HCT116 (cell line): Measurements from ENCODE around the gene CSTA. TPM values are rescaled to one million over a fixed set of nuclear protein-coding genes. Genes with fewer than 3 reads are reported as not detected.

ENCODE experiments used
- ATAC-seq: fragments of 200-7000 bp; cut with Tn5 transposase; 2 replicates; pipeline ENCODE4 v1.9.1; 2020; ENCODE audit warnings: mild to moderate bottlenecking, moderate library complexity
- BruUV-seq: library from RNA; stranded (reverse); fragments of 400-500 nt; replicated peaks from 2 replicates; lab custom pipeline; 2021; lab: Mats Ljungman, UMichigan
- CTCF ChIA-PET: fragments of 300-600 bp; sonication (Branson Sonifier 250); formaldehyde crosslinking; loops from one replicate; lab custom pipeline; 2021; ENCODE audit warnings: antibody characterized with exemption; lab: Charles Lee
- POLR2A ChIA-PET: fragments of 300-600, 350-600 bp; sonication (Branson Sonifier 250); formaldehyde crosslinking; loops from one replicate; lab custom pipeline; 2021; ENCODE audit warnings: antibody characterized with exemption; lab: Charles Lee
- RAD21 ChIA-PET, 2 experiments: fragments of 300-600 bp; sonication (Branson Sonifier 250); formaldehyde crosslinking; loops; one replicate each; lab custom pipeline; 2023; ENCODE audit warnings: low total read pairs in 2 of 2; ENCODE audit not compliant: uncharacterized antibody in 2 of 2, unreplicated experiment in 2 of 2, low non-redundant PET in 1 of 2; lab: Charles Lee
- DNase-seq: peaks from one replicate; pipeline ENCODE4 v3.0.0-alpha.2; 2010; ENCODE audit warnings: low read depth, low spot score
- H2AFZ ChIP-seq: fragments of 200-600 bp; shearing (Covaris generic), sonication (generic); 2 replicates; pipeline ENCODE4 v1.6.1; 2017; ENCODE audit warnings: low read depth, mixed run types, mixed read lengths, antibody characterized with exemption, low read length; ENCODE audit not compliant: poor library complexity, severe bottlenecking
- H3K27ac ChIP-seq: 2 replicates; pipeline ENCODE4 v1.5.1; 2012; ENCODE audit warnings: low read depth, low read length
- H3K27me3 ChIP-seq: fragments of 200-600 bp; sonication (generic); 2 replicates; pipeline ENCODE4 v1.6.1; 2016; ENCODE audit warnings: mixed run types, low read length, mixed read lengths; ENCODE audit not compliant: insufficient read depth
- H3K36me3 ChIP-seq, 2 experiments: fragments of 200-500 bp in 1 of 2; fragments of 200-600 bp in 1 of 2; sonication (Bioruptor generic) in 1 of 2; sonication (generic) in 1 of 2; 2 replicates each; pipeline versions ENCODE4 v1.5.1 to v1.6.1; 2014 to 2016; ENCODE audit warnings: low read length in 2 of 2, inconsistent platforms in 1 of 2, mixed read lengths in 1 of 2, mixed run types in 1 of 2; ENCODE audit not compliant: insufficient read depth in 2 of 2, control insufficient read depth in 1 of 2
- H3K4me1 ChIP-seq, 2 experiments: fragments of 200-600 bp in 1 of 2; sonication (generic) in 1 of 2; 2 replicates each; pipeline versions ENCODE4 v1.5.1 to v1.6.1; 2012 to 2017; ENCODE audit warnings: low read length in 2 of 2, inconsistent platforms in 1 of 2, mild to moderate bottlenecking in 1 of 2, mixed read lengths in 1 of 2, mixed run types in 1 of 2, moderate library complexity in 1 of 2; ENCODE audit not compliant: insufficient read depth in 2 of 2, control insufficient read depth in 1 of 2
- H3K4me2 ChIP-seq: fragments of 200-600 bp; sonication (generic); 2 replicates; pipeline ENCODE4 v1.6.1; 2017; ENCODE audit warnings: mixed run types, low read length, mixed read lengths
- H3K4me3 ChIP-seq, 2 experiments: fragments of 200-600 bp in 1 of 2; sonication (generic) in 1 of 2; replicated peaks in 1 of 2; 2 replicates each; pipeline ENCODE4 v1.5.1; 2011 to 2016; ENCODE audit warnings: low read length in 2 of 2, control low read depth in 1 of 2, low read depth in 1 of 2, mild to moderate bottlenecking in 1 of 2, mixed read lengths in 1 of 2, mixed run types in 1 of 2
- H3K79me2 ChIP-seq: fragments of 200-600 bp; sonication (generic); 2 replicates; pipeline ENCODE4 v1.6.1; 2017; ENCODE audit warnings: mild to moderate bottlenecking, mixed run types, low read length, moderate library complexity, mixed read lengths; ENCODE audit not compliant: insufficient read depth
- H3K9ac ChIP-seq: fragments of 200-600 bp; sonication (generic); 2 replicates; pipeline ENCODE4 v1.6.1; 2016; ENCODE audit warnings: low read length, mixed read lengths
- H3K9me2 ChIP-seq: fragments of 200-600 bp; sonication (generic), shearing (Covaris generic); 2 replicates; pipeline ENCODE4 v1.6.1; 2017; ENCODE audit warnings: mixed run types, mild to moderate bottlenecking, moderate library complexity; ENCODE audit not compliant: insufficient read depth
- H3K9me3 ChIP-seq, 2 experiments: fragments of 200-500 bp in 1 of 2; fragments of 200-600 bp in 1 of 2; sonication (Bioruptor generic) in 1 of 2; sonication (generic) in 1 of 2; 2 replicates each; pipeline ENCODE4 v1.6.1; 2014 to 2017; ENCODE audit warnings: low read length in 2 of 2, mixed read lengths in 2 of 2, inconsistent platforms in 1 of 2, low read depth in 1 of 2, mild to moderate bottlenecking in 1 of 2, mixed run types in 1 of 2, moderate library complexity in 1 of 2; ENCODE audit not compliant: control insufficient read depth in 1 of 2, insufficient read depth in 1 of 2
- H4K20me1 ChIP-seq: fragments of 200-600 bp; sonication (generic), shearing (Covaris generic); 2 replicates; pipeline ENCODE4 v1.6.1; 2017; ENCODE audit warnings: mixed run types, mild to moderate bottlenecking, moderate library complexity; ENCODE audit not compliant: insufficient read depth
- EGR1 ChIP-seq: IDR thresholded peaks from 2 replicates; pipeline ENCODE4 v1.6.1; 2012; ENCODE audit warnings: low read depth
- ELF1 ChIP-seq: IDR thresholded peaks from 2 replicates; pipeline ENCODE4 v1.6.1; 2012; ENCODE audit warnings: low read depth, borderline replicate concordance
- FOSL1 ChIP-seq: IDR thresholded peaks from 2 replicates; pipeline ENCODE4 v1.6.1; 2012; ENCODE audit warnings: low read depth
- POLR2AphosphoS5 ChIP-seq: IDR thresholded peaks from 2 replicates; pipeline ENCODE4 v1.6.1; 2011; ENCODE audit warnings: mild to moderate bottlenecking, low read depth, low read length, moderate library complexity
- REST ChIP-seq: IDR thresholded peaks from 2 replicates; pipeline ENCODE4 v1.6.1; 2012; ENCODE audit warnings: low read depth
- ZFX ChIP-seq: fragments of 450-650 bp; IDR thresholded peaks from 2 replicates; pipeline ENCODE4 v1.6.1; 2017
- intact Hi-C: fragments of 100-400 bp; cut with micrococcal nuclease; formaldehyde crosslinking; loops from 2 replicates; pipeline ENCODE4 v1.10.0; 2022
- total RNA-seq: library from RNA; stranded (reverse); gene quantifications from one replicate; pipeline ENCODE4 v1.2.1, GENCODE V29; 2021; ENCODE audit not compliant: unreplicated experiment
- TF ChIP-seq, protein P1 (sequence below): IDR thresholded peaks from 2 replicates; pipeline ENCODE4 v1.6.1; 2012

Gene CSTA
- total RNA-seq, 1 experiment from 2014 or later: 11.0 TPM

- Histone ChIP-seq H3K27ac (no peak overlapping the region), H3K9me3 (no peaks in the 10 kb centered on the region), H3K4me1 (0 out of 4 replicates have a peak, but pooled peaks cover 0 to 3% of the 10 kb centered on the region in 2 experiments), H2AFZ (no peak overlapping the region), H3K4me3 (no peak overlapping the region), H4K20me1 (no peaks in the 10 kb centered on the region), H3K36me3 (no peaks in the 10 kb centered on the region), H3K9me2 (no peaks in the 10 kb centered on the region), H3K79me2 (no peaks in the 10 kb centered on the region), H3K9ac (no peak overlapping the region), H3K27me3 (no peaks in the 10 kb centered on the region), H3K4me2 (0 out of 2 replicates have a peak overlapping the region, but pooled peaks have one; percentile 24)
- ChIA-PET CTCF (interaction anchor here (1.0 to 2.7 kb wide), 10 partner anchors 9 to 373 kb away, joined by 3 to 14 read pairs (median 5); partner anchors contain the start of gene FAM162A), POLR2A (interaction anchor here (1.3 kb wide), 1 partner anchor 10 kb away, joined by 3 read pairs; no protein-coding TSS in a partner anchor), RAD21 (interaction anchor here (0.8 to 1.5 kb wide), 5 partner anchors 50 to 759 kb away, joined by 3 to 4 read pairs (median 3); no protein-coding TSS in a partner anchor)
- intact Hi-C loops: loop anchor here (5.0 kb wide), 2 partner anchors 51 to 759 kb away; partner anchors contain the start of gene POLQ
- no TSS peak for BruUV-seq
- DNase-seq (no peak), ATAC-seq (no peak)
- TF ChIP-seq, protein P1, sequence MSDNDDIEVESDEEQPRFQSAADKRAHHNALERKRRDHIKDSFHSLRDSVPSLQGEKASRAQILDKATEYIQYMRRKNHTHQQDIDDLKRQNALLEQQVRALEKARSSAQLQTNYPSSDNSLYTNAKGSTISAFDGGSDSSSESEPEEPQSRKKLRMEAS: no peak
- TF ChIP-seq EGR1 (no peak), POLR2AphosphoS5 (no peak), FOSL1 (no peak), ZFX (no peak), REST (no peak), ELF1 (no peak)
Observed at GRCh38 chr3:122306622-122306953, 18.5 kb upstream of the CSTA start.
